DMS 273 treated with DMSO at 0.1 percent for 48 hours (cell line): Measurements from ENCODE around the gene CLN6.
A peak's percentile ranks its signal among the peaks of the same experiment; 100 is the strongest.
"Not testable (repeated sequence)": the region's sequence is repeated elsewhere in the genome, so short reads cannot be mapped to it uniquely, and the experiment has no call there.

ENCODE experiments used
- DNase-seq: peaks from one replicate; lab custom pipeline; 2025; lab: John Stamatoyannopoulos, UW

CLN6 gene

GRCh38 chr15:68256675-68257450, 27.3 kb upstream of the CLN6 start:
- DNase-seq = no peak

GRCh38 chr15:68252925-68253534, 23.5 kb upstream of the CLN6 start:
- DNase-seq = peak; percentile 42

DNA sequence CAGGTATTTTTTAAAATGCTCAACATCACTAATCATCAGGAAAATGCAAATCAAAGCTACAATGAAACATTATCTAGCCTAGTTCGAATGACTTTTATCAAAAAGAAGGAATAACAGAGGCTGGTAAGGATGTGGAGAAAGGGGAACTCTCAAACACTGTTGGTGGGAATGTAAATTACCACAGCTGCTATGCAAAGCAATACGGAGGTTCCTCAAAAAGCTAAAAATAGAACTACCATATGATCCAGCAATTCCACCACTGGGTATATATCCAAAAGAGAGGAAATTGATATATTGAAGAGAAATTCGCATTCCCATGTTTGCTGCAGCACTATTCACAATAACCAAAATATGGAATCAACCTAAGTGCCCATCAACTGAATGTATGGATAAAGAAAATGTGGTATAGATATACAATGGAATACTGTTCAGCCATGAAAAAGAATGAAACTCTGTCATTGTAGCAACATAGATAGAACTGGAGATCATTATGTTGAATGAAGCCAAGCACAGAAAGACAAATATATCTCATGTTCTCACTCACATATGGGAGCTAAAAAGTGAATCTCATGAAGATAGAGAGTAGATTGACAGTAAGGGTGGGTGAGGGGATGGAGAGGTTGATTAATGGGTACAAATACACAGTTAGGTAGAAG, 19.7 kb upstream of the CLN6 start:
- DNase-seq = no peak

DNA sequence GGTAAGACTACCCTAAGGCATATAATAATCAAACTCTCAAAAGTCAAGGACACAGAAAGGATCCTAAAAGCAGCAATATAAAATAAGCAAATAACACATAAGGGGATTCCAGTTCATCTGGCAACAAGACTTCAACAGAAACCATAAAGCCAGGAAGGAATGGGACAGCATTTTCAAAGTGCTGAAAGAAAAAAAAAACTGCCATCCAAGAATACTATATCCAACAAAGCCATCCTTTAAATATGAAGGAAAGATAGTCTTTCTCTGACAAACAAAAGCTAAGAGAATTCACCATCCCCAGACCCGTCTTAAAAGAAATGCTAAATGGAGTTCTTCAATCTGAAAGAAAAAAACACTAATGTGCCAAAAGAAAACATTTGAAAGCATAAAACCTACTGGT, 14.7 kb upstream of the CLN6 start:
- DNase-seq = no peak

- DNase-seq = no peak
These were observed 11.8 kb upstream of the CLN6 start for GRCh38 chr15:68241088-68241935.

DNA sequence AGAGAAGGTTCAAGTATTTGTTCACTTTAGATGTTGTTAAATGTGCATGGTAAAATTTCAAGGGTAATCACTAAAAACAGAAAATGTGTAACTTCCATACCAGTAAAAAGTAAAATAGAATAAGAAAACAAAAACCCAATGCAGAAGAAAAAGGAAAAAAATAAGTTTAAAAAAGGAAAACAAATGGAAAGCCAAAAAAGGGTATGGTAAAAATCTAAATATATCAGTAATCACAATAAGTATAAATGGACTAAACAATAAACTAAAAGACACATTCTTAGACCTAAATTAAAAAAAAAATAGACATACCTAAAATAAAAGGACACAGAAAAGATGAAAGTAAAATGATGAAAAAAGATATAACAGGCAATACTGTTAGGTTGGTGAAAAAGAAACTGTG, 9.5 kb upstream of the CLN6 start:
- DNase-seq = no peak

DNA sequence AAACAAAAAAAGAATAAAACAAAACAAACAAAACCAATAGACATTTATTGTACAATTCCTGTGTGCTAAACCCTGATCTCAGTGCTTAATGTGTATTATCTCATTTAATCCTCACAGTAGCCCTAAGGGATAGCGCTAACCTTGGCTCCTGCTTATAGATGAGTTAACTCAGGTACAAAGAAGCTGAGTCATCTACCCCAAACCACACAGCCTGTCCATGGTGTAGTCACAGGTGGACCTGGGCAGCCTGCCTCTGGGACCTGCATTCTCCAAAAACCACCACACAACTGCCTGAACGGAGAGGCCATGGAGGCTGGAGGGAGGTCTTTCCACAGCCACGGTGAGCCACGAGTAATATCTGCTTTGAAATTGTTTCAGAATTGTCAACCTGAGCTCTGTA, 5.5 kb upstream of the CLN6 start:
- no peak for DNase-seq

- DNase-seq = not testable (repeated sequence)
These were observed 5.0 kb upstream of the CLN6 start for GRCh38 chr15:68234520-68234919.

GRCh38 chr15:68234060-68234459, 4.5 kb upstream of the CLN6 start:
- no peak for DNase-seq

- DNase-seq = no peak
These were observed 3.4 kb upstream of the CLN6 start for GRCh38 chr15:68232937-68233336.

GRCh38 chr15:68232449-68232848, 2.9 kb upstream of the CLN6 start:
- DNase-seq = no peak

GRCh38 chr15:68231102-68231818, 1.7 kb upstream of the CLN6 start:
- DNase-seq = no peak

GRCh38 chr15:68230157-68231100, 901 bp upstream of the CLN6 start:
- no peak for DNase-seq

GRCh38 chr15:68228971-68229385, 550 bp downstream of the CLN6 start:
- no peak for DNase-seq

DNA sequence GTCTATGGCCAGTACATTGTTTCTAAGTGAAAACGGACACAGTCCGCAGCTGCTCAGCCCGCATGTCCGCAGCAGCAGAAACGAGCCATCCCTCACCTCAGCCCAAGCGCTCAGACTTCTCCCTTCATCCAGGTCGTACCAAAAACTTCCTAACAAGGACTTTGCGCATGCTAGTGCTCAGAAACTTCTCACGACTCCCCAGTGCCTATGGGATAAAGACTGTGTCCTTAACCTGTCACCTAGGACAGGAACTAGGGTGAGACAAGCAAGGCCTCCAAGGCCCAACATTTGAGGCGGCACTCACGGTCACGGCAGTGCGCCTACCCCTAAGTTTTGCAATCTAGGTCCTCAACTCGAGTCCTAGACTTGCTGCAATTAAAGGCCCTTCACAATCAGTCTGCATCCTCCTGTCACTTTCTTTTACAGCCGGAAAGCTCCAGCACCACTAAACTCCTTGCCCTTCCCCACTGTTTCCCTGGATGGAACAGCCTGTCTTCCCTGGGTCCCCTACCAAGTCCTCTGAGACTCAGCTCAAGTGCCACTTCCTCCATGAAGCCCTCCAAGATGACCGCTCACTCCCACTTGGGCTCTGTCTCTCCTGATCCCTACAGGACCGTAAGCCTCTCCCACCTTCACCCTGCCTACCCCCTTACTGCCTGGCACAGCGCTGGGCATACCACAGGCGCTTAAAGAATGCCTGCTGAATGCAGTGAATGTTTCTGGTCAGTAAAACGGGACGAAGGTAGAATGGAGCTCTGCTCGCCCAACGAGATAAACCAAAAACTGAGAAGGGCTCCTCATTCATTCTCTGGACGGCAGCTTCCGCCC, 1.2 kb downstream of the CLN6 start:
- no peak for DNase-seq

DNA sequence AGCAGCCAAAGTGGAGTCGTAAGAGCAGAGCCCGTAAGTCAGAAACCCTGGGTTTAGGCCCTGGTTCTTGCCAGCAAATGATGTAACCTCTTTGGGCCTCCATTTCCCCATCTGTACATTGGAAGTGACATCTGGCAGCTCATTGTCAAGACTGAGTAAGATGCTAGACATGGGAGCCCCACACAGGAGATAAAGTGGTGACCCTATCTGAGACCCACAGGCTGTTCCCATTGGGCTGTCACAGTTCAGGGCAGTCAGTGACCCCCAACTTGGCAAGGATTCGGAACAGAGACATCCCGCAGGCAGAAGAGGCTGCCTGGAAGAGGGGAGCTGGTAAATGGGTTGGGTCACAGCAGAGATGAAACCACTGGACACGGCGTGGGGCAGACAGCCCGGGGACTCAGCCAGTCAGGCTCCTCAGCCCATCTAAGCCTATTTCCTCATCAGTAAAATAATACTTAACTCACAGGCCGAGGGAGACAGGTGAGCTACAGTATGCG, 1.8 kb downstream of the CLN6 start:
- no peak for DNase-seq

DNA sequence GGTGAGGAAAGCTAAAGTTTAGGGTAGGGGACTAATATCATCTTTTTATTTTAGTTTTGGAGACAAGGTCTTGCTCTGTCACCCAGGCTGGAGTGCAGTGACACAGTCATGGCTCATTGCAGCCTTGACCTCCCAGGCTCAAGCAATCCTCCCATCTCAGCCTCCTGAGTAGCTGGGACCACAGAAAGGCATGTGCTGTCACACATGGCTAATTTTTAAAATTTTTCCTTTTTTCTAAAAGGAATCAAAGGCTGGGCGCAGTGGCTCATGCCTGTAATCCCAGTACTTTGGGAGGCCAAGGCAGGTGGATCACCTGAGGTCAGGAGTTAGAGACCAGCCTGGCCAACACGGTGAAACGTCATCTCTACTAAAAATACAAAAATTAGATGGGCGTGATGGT, 4.1 kb downstream of the CLN6 start:
- not testable (repeated sequence) for DNase-seq

GRCh38 chr15:68224546-68225250, 4.8 kb downstream of the CLN6 start:
- no peak for DNase-seq

GRCh38 chr15:68224108-68224507, 5.4 kb downstream of the CLN6 start:
- DNase-seq = no peak
